Measurements from ENCODE around the gene ACTL10.

ACTL10 gene

GRCh38 chr20:33673114-33673409 is 6.3 kb downstream of the ACTL10 start:
- Histone ChIP-seq H3K9ac (ENCODE audit: low read depth, low read length) (peak overlapping the region; percentile 71), H3K4me1 (ENCODE audit: insufficient read depth, low read length) (peaks cover 19% of the 10 kb centered on the region), H3K9me3 (ENCODE audit: control insufficient read depth, insufficient read depth, low read length) (no peaks in the 10 kb centered on the region), H3K36me3 (ENCODE audit: insufficient read depth, low read length) (peaks cover 11% of the 10 kb centered on the region)

DNA sequence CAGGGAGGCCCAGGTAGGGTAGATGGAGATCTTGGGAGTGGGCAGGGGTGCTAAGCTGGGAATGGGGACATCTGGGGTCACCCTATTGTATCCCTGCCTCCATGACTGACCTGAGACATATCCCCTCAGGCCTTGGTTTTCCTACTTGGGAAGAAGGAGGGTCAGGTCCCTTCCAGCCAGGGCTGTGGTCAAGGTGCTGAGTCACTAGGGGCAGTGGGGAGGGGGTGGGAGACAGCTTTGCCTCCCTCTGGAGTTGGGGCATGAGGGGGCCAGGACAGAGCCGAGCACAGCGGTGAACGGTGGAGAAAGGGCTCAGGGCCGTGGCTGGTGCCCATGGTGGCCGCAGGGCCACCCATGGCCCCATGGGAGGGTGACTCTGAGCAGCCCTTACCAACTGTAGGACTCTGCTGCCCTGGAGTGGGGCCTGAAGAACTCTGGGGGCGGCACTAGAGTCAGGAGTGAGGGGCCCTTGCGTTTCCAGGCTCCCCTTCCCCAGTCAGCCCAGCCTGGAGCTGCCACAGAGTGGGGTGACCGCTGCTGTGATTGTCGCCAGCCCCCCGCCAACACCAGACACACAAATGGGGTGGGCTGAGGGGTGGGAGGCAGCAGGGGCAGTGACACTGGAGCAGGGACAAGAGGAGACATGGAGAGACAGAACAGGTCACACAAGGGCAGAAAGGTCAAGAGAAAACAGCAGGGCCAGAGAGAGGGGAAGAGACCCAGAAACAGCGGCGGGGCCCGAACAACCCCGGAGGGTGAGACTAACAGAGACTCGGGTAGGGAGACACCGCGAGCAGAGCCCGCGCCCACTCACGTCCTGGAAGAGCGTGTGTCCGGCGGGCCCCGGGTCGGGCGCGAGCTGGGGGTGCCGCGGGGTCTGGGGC is 6.9 kb downstream of the ACTL10 start:
- peaks cover 19% of the 10 kb centered on the region for H3K4me1 ChIP-seq (ENCODE audit: insufficient read depth, low read length)
- H3K36me3 ChIP-seq (ENCODE audit: insufficient read depth, low read length): peaks cover 11% of the 10 kb centered on the region
- H3K9ac ChIP-seq (ENCODE audit: low read depth, low read length): peak overlapping the region; percentile 71
- H3K9me3 ChIP-seq (ENCODE audit: control insufficient read depth, insufficient read depth, low read length): no peaks in the 10 kb centered on the region

DNA sequence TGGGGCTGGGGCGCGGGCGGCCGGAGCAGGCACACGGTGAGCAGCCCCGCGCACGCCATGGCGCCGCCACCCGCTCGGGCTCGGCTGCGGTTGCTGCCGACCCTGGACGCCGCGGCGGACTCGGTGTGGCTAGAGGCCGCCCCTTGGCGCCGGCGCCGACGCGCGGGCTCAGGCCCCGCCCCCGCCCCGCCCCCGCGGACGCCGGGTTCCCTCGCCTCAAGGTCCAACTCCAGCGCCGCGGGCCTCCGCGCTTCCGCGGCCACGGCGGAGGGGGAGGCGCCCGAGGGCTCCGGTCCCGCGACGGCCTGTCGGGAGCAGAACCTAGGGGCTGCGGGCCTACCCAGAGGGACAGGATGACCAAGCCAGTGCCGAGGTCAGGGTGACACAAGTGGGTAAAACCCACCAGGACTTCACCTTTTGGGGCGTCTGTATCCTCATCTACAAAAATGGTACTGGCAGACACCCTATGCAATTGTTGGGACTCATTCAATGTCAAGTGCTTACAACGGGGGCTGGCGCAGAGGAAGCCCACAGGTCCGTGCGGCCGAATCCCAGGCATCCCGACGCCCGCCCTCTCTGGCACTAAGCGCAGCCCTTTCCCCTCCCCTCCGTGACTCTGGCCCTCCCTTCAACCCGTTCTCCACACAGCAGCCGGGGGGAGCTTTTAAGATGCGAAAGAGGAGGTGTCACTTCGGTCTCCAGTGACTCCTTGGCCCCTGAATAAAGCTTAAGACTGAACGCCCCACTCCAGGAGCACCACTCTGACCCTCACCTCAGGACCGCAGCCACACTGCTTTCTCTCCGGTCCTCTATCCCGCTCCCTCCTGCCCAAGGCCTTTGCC is 7.8 kb downstream of the ACTL10 start, which contains the start of gene NECAB3:
Gene NECAB3 (minus strand): TSS at position 135 of the 842 bp plus-strand sequence. CDS start 76 bp downstream, at position 59.
- H3K9me3 ChIP-seq (ENCODE audit: control insufficient read depth, insufficient read depth, low read length): no peaks in the 10 kb centered on the region
- peak within 1 kb of the TSS; percentile 71 for H3K9ac ChIP-seq (ENCODE audit: low read depth, low read length)
- H3K4me1 ChIP-seq (ENCODE audit: insufficient read depth, low read length): peaks cover 19% of the 10 kb centered on the region
- peaks cover 11% of the 10 kb centered on the region for H3K36me3 ChIP-seq (ENCODE audit: insufficient read depth, low read length)

GRCh38 chr20:33675136-33675959 is 8.6 kb downstream of the ACTL10 start:
- Histone ChIP-seq H3K9ac (ENCODE audit: low read depth, low read length) (peak overlapping the region; percentile 71), H3K4me1 (ENCODE audit: insufficient read depth, low read length) (peaks cover 19% of the 10 kb centered on the region), H3K36me3 (ENCODE audit: insufficient read depth, low read length) (peaks cover 11% of the 10 kb centered on the region), H3K9me3 (ENCODE audit: control insufficient read depth, insufficient read depth, low read length) (no peaks in the 10 kb centered on the region)

GRCh38 chr20:33676121-33676520 is 9.4 kb downstream of the ACTL10 start:
- Histone ChIP-seq H3K4me1 (ENCODE audit: insufficient read depth, low read length) (peaks cover 19% of the 10 kb centered on the region), H3K9ac (ENCODE audit: low read depth, low read length) (no peak overlapping the region), H3K9me3 (ENCODE audit: control insufficient read depth, insufficient read depth, low read length) (no peaks in the 10 kb centered on the region), H3K36me3 (ENCODE audit: insufficient read depth, low read length) (peaks cover 7% of the 10 kb centered on the region)

- no peak overlapping the region for H3K9ac ChIP-seq (ENCODE audit: low read depth, low read length)
- H3K4me1 ChIP-seq (ENCODE audit: insufficient read depth, low read length): peaks cover 19% of the 10 kb centered on the region
- peaks cover under 1% of the 10 kb centered on the region for H3K36me3 ChIP-seq (ENCODE audit: insufficient read depth, low read length)
- no peaks in the 10 kb centered on the region for H3K9me3 ChIP-seq (ENCODE audit: control insufficient read depth, insufficient read depth, low read length)
Observed at GRCh38 chr20:33676652-33677645, 10.2 kb downstream of the ACTL10 start.

DNA sequence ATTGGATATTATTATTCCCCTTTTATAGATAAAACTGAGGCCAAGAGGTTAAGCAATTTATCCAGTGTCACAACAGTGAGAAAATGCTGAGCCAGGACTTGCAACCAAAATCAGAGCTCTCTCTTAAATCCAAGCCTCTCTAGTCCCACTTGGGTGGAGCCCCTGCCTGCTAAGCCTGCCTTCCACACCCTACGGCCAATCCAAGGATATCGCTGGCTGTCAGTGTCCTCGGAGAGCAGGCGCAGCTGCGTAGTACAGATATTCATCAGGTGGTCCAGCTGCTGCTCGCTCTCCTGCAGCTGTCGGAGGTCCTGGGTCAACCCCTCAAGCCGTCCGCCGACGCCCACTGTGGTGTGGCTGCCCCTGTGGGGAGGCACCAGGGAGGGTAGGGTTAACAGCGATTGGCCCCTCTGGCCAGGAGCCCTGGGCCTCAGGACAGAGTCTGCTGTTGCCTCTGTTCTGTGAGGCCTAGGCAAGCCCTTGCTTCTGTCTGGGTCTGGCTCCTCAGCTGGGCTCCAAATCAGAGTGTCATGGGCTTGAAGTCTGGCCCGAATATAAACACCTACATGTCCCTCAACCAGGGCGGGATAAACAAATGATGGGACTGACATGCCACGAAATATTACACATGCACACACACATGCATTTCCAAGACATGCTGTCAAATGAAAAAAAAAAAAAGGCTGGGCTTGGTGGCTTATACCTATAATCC is 11.4 kb downstream of the ACTL10 start:
- Histone ChIP-seq H3K36me3 (ENCODE audit: insufficient read depth, low read length) (no peaks in the 10 kb centered on the region; the same call in none of the 2 replicates), H3K9ac (ENCODE audit: low read depth, low read length) (no peak overlapping the region), H3K4me1 (ENCODE audit: insufficient read depth, low read length) (peaks cover 11% of the 10 kb centered on the region), H3K9me3 (ENCODE audit: control insufficient read depth, insufficient read depth, low read length) (no peaks in the 10 kb centered on the region)

- Histone ChIP-seq H3K36me3 (ENCODE audit: insufficient read depth, low read length) (no peaks in the 10 kb centered on the region; the same call in none of the 2 replicates), H3K9me3 (ENCODE audit: control insufficient read depth, insufficient read depth, low read length) (no peaks in the 10 kb centered on the region), H3K9ac (ENCODE audit: low read depth, low read length) (no peak overlapping the region), H3K4me1 (ENCODE audit: insufficient read depth, low read length) (peaks cover 12% of the 10 kb centered on the region; the same call in 1 of the 2 replicates)
Observed at GRCh38 chr20:33679758-33680485, 13.2 kb downstream of the ACTL10 start.

GRCh38 chr20:33680686-33681085 is 13.9 kb downstream of the ACTL10 start:
- no peaks in the 10 kb centered on the region; the same call in none of the 2 replicates for H3K36me3 ChIP-seq (ENCODE audit: insufficient read depth, low read length)
- no peaks in the 10 kb centered on the region for H3K9me3 ChIP-seq (ENCODE audit: control insufficient read depth, insufficient read depth, low read length)
- H3K4me1 ChIP-seq (ENCODE audit: insufficient read depth, low read length): peaks cover 6% of the 10 kb centered on the region; the same call in 1 of the 2 replicates
- no peak overlapping the region for H3K9ac ChIP-seq (ENCODE audit: low read depth, low read length)

DNA sequence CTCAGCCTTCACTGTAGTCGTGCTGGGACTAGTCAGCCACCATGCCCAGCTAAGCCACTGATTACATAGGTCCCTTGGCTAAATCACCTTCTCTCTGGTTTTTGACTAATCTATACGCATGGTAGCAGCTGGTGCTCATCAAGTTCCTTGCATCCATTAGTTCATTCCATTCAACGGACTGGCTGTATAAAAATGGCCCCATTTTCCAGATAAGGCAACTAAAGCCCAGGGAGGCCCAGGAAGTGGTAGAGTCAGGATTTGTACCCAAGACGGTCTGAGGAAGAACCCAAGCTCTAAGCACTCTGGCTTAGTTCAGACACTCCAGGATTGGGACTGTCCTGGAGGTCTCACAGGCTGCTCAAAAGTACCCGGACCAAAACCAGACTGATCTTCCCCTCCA is 14.5 kb downstream of the ACTL10 start:
- no peaks in the 10 kb centered on the region for H3K9me3 ChIP-seq (ENCODE audit: control insufficient read depth, insufficient read depth, low read length)
- no peaks in the 10 kb centered on the region; the same call in none of the 2 replicates for H3K36me3 ChIP-seq (ENCODE audit: insufficient read depth, low read length)
- peaks cover 4% of the 10 kb centered on the region; the same call in 1 of the 2 replicates for H3K4me1 ChIP-seq (ENCODE audit: insufficient read depth, low read length)
- H3K9ac ChIP-seq (ENCODE audit: low read depth, low read length): no peak overlapping the region

GRCh38 chr20:33681728-33682353 is 15.1 kb downstream of the ACTL10 start:
- H3K9ac ChIP-seq (ENCODE audit: low read depth, low read length): no peak overlapping the region
- peaks cover 7% of the 10 kb centered on the region; the same call in 1 of the 2 replicates for H3K4me1 ChIP-seq (ENCODE audit: insufficient read depth, low read length)
- H3K36me3 ChIP-seq (ENCODE audit: insufficient read depth, low read length): no peaks in the 10 kb centered on the region; the same call in 1 of the 2 replicates
- H3K9me3 ChIP-seq (ENCODE audit: control insufficient read depth, insufficient read depth, low read length): no peaks in the 10 kb centered on the region
